Measurements from ENCODE around the gene NPFF. TPM values are rescaled to one million over a fixed set of nuclear protein-coding genes. Genes with fewer than 3 reads are reported as not detected.

Gene NPFF
- total RNA-seq, 1 donor from 2014 or later = not detected

GRCh38 chr12:53466640-53467039 lies 40.6 kb downstream of the NPFF start:
- no peak for TF ChIP-seq CTCF (IDR thresholded peaks at IDR 0.05; ENCODE audit: unreplicated experiment)
- Mint-ChIP-seq H3K36me3 (ENCODE audit: low read depth, unreplicated experiment) (peaks cover 61% of the 10 kb centered on the region), H3K4me3 (ENCODE audit: unreplicated experiment) (peak overlapping the region; percentile 66), H3K9me3 (ENCODE audit: unreplicated experiment) (no peaks in the 10 kb centered on the region), H3K27ac (ENCODE audit: unreplicated experiment) (peak overlapping the region; percentile 48), H3K27me3 (ENCODE audit: unreplicated experiment) (no peaks in the 10 kb centered on the region), H3K4me1 (ENCODE audit: unreplicated experiment) (peaks cover 29% of the 10 kb centered on the region)
- no peak for DNase-seq (ENCODE audit: low spot score)

GRCh38 chr12:53465679-53466078 lies 41.6 kb downstream of the NPFF start:
- H3K4me3 Mint-ChIP-seq (ENCODE audit: unreplicated experiment) = no peak overlapping the region
- TF ChIP-seq CTCF (IDR thresholded peaks at IDR 0.05; ENCODE audit: unreplicated experiment) = no peak
- peaks cover 61% of the 10 kb centered on the region for H3K36me3 Mint-ChIP-seq (ENCODE audit: low read depth, unreplicated experiment)
- no peaks in the 10 kb centered on the region for H3K9me3 Mint-ChIP-seq (ENCODE audit: unreplicated experiment)
- peaks cover 31% of the 10 kb centered on the region for H3K4me1 Mint-ChIP-seq (ENCODE audit: unreplicated experiment)
- DNase-seq (ENCODE audit: low spot score) = no peak
- H3K27ac Mint-ChIP-seq (ENCODE audit: unreplicated experiment) = peak overlapping the region; percentile 48
- H3K27me3 Mint-ChIP-seq (ENCODE audit: unreplicated experiment) = no peaks in the 10 kb centered on the region

GRCh38 chr12:53464685-53465418 lies 42.4 kb downstream of the NPFF start:
- TF ChIP-seq CTCF (IDR thresholded peaks at IDR 0.05; ENCODE audit: unreplicated experiment) = no peak
- Mint-ChIP-seq H3K4me3 (ENCODE audit: unreplicated experiment) (peak overlapping the region; percentile 56), H3K4me1 (ENCODE audit: unreplicated experiment) (peaks cover 33% of the 10 kb centered on the region), H3K36me3 (ENCODE audit: low read depth, unreplicated experiment) (peaks cover 66% of the 10 kb centered on the region), H3K27ac (ENCODE audit: unreplicated experiment) (peak overlapping the region; percentile 61), H3K9me3 (ENCODE audit: unreplicated experiment) (no peaks in the 10 kb centered on the region), H3K27me3 (ENCODE audit: unreplicated experiment) (no peaks in the 10 kb centered on the region)
- DNase-seq (ENCODE audit: low spot score) = no peak

- no peak overlapping the region for H3K27ac Mint-ChIP-seq (ENCODE audit: unreplicated experiment)
- peaks cover 37% of the 10 kb centered on the region for H3K4me1 Mint-ChIP-seq (ENCODE audit: unreplicated experiment)
- H3K4me3 Mint-ChIP-seq (ENCODE audit: unreplicated experiment) = peak overlapping the region; percentile 32
- TF ChIP-seq CTCF (IDR thresholded peaks at IDR 0.05; ENCODE audit: unreplicated experiment) = no peak
- H3K9me3 Mint-ChIP-seq (ENCODE audit: unreplicated experiment) = no peaks in the 10 kb centered on the region
- no peak for DNase-seq (ENCODE audit: low spot score)
- no peaks in the 10 kb centered on the region for H3K27me3 Mint-ChIP-seq (ENCODE audit: unreplicated experiment)
- H3K36me3 Mint-ChIP-seq (ENCODE audit: low read depth, unreplicated experiment) = peaks cover 72% of the 10 kb centered on the region
These were observed 43.3 kb downstream of the NPFF start for GRCh38 chr12:53463802-53464560.

- TF ChIP-seq CTCF (IDR thresholded peaks at IDR 0.05; ENCODE audit: unreplicated experiment) = no peak
- DNase-seq (ENCODE audit: low spot score) = no peak
- Mint-ChIP-seq H3K27me3 (ENCODE audit: unreplicated experiment) (no peaks in the 10 kb centered on the region), H3K36me3 (ENCODE audit: low read depth, unreplicated experiment) (peaks cover 68% of the 10 kb centered on the region), H3K4me3 (ENCODE audit: unreplicated experiment) (no peak overlapping the region), H3K4me1 (ENCODE audit: unreplicated experiment) (peaks cover 37% of the 10 kb centered on the region), H3K27ac (ENCODE audit: unreplicated experiment) (peak overlapping the region; percentile 4), H3K9me3 (ENCODE audit: unreplicated experiment) (no peaks in the 10 kb centered on the region)
These were observed 44.3 kb downstream of the NPFF start for GRCh38 chr12:53462935-53463334.
